Measurements from ENCODE around the gene KRT13. TPM values are rescaled to one million over a fixed set of nuclear protein-coding genes. Genes with fewer than 3 reads are reported as not detected.

KRT13 gene
- total and polyA plus RNA-seq, 9 of the 15 experiments (the other 6 are each of a cell fraction or from before 2014, with no cell fraction given): 0.11 to 1.1 (median 0.24) TPM; not detected in 3

DNA sequence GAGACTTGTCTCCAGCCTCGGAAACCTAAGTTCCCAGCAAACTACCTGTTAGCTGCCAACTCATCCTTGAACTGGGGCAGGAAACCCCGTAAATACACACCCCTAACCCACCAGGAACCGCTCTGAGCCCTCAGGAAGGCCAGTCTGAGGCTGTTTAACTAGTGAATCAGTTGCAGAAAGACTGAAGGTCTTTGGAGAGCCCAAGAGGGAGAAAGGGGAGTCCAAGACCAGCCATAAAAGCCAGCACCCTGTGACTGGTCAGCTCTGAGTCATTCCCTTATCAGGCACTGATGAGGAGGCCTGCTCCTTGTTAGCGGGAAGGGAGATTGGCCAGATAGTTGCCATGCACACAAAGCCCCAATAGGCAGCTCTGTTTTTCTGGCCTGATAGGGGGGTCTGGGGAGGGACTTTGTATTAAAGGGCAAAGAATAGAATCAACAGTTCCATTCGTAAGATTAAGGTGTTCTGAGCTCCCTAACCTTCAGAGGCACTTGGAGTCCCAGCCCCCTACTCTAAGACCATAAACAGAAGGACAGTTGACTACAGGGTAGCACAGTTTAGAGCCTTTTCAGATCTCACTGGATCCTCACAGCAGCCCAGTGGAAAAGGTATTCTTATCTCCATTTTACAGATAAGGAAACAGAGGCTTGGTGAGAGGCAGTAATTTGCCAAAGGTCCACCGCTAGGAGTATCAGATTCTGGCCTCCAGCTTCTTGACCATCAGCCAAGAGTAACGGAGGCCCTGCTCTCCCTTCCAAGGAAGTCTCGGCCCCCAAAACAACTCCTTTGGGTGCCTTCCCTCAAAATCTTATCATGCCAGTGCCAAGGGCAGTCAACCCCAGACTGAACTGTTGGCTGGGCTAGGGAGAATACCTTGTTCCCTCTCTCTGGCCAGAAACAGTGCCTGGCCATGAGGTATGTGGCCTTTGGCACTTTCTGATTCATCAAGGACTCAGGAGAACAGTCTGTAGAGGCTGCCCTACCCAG is 24.9 kb upstream of the KRT13 start (continued):
- TF ChIP-seq CCNT2 (IDR thresholded peaks at IDR 0.05; ENCODE audit: borderline replicate concordance, extremely low read depth, insufficient read length, low read depth, low read length) (peak; percentile 60), MAFK (IDR thresholded peaks at IDR 0.05; ENCODE audit: low read length) (peak; percentile 43; the same call in 1 of the 2 replicates), SRF (CRISPR knock-in tag; IDR thresholded peaks at IDR 0.05) (peak in 1 of 2 experiments; percentile 94; a peak in 2 of 4 replicates), XRCC4 (IDR thresholded peaks at IDR 0.05; ENCODE audit: extremely low read depth, insufficient read depth, insufficient read length) (no peak)
- TF ChIP-seq, protein P1, sequence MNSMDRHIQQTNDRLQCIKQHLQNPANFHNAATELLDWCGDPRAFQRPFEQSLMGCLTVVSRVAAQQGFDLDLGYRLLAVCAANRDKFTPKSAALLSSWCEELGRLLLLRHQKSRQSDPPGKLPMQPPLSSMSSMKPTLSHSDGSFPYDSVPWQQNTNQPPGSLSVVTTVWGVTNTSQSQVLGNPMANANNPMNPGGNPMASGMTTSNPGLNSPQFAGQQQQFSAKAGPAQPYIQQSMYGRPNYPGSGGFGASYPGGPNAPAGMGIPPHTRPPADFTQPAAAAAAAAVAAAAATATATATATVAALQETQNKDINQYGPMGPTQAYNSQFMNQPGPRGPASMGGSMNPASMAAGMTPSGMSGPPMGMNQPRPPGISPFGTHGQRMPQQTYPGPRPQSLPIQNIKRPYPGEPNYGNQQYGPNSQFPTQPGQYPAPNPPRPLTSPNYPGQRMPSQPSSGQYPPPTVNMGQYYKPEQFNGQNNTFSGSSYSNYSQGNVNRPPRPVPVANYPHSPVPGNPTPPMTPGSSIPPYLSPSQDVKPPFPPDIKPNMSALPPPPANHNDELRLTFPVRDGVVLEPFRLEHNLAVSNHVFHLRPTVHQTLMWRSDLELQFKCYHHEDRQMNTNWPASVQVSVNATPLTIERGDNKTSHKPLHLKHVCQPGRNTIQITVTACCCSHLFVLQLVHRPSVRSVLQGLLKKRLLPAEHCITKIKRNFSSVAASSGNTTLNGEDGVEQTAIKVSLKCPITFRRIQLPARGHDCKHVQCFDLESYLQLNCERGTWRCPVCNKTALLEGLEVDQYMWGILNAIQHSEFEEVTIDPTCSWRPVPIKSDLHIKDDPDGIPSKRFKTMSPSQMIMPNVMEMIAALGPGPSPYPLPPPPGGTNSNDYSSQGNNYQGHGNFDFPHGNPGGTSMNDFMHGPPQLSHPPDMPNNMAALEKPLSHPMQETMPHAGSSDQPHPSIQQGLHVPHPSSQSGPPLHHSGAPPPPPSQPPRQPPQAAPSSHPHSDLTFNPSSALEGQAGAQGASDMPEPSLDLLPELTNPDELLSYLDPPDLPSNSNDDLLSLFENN (IDR thresholded peaks at IDR 0.05; ENCODE audit: low read depth in 2 of 2, low read length in 2 of 2): peak in 1 of 2 experiments; percentile 76; a peak in 2 of 4 replicates
